ENCODE measurements around the gene EEFSEC.

Gene EEFSEC

DNA sequence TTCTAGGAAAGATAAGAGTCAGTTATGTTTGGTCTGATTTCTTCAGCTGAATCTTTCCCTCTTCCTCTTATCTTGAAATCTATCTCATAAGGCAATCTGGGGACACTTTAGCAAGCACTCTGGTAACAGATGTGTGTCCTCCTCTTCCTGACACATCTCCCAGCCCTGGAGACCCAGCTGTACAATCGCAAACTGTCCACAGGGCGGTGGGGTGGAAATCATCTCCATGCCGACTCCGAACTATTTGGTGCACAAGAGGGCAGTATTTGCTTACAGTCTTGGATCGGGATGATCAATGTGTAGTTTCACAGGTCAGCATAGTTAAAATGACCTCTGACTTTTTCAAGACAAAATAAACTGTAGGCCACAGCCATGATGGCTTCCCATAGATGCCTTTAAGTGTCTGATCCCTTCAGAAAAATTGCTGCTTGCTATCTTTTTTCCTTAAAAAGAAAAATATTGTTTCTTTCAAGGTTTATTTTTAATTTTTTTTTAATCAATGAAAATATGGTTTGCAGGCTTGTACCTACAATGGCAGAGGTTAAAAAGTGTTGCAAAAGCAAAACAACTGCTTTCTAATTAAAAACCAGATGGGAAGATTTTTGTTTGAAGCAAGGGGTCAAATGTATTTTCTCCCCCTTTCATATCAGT lies 17.7 kb downstream of the EEFSEC start:
- no peak for TF ChIP-seq Cebpa-rat (IDR thresholded peaks at IDR 0.05)
- Histone ChIP-seq H3K4me1 (peaks cover 19% of the 10 kb centered on the region), H3K9me3 (no peaks in the 10 kb centered on the region), H3K4me3 (no peak overlapping the region), H3K27me3 (no peaks in the 10 kb centered on the region), H3K27ac (no peak overlapping the region), H3K9ac (no peak overlapping the region), H3K36me3 (0 out of 2 replicates have a peak, but pooled peaks cover 8% of the 10 kb centered on the region), H4K20me1 (peaks cover 83% of the 10 kb centered on the region), H3K4me2 (no peak overlapping the region)

DNA sequence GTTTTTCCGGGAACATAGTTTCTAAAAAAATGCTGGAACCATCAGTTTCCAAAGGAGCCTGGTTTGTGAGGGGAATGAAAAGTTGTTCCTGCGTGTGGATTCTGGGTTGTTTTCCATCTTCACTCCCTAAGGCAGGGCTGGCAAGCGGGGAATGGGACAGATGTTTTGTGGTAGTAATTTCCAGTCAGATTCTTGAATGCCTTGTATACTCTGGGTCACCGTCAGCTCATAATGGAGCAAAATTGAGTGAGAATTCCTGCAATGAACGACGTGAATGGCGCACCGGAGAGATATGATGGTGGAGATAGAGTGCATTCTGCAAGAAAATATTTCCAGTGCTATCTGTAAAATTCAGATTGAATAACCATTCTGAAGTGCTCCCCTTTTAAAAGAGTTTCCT lies 19.9 kb downstream of the EEFSEC start:
- H3K27me3 ChIP-seq = no peaks in the 10 kb centered on the region
- no peak overlapping the region for H3K27ac ChIP-seq
- no peaks in the 10 kb centered on the region for H3K36me3 ChIP-seq
- H3K9me3 ChIP-seq = no peaks in the 10 kb centered on the region
- H3K4me3 ChIP-seq = no peak overlapping the region
- peaks cover 18% of the 10 kb centered on the region for H3K4me1 ChIP-seq
- TF ChIP-seq Cebpa-rat (IDR thresholded peaks at IDR 0.05) = no peak
- H3K4me2 ChIP-seq = no peak overlapping the region
- H3K9ac ChIP-seq = no peak overlapping the region
- H4K20me1 ChIP-seq = peaks cover 79% of the 10 kb centered on the region

DNA sequence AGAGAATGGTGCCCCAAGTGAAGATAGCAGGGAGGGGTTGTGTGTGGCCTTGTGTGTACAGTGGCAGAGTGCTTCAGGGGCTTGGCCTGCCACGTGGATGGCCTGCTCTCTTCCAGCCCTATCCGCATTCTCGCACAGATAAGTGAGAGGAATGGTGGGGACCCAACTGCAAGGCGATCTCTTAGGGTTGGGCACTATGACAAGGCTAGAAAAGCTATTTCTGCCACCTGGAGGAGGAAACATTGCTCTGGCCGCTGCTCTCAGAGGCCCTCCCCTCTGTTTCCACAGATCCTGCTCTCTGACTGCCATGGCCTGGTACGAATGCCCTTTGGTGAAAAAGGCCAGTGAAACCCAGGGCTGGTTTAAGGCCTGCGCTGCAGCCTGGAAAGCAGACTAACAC lies 20.6 kb downstream of the EEFSEC start:
- Histone ChIP-seq H3K36me3 (no peaks in the 10 kb centered on the region), H3K4me2 (no peak overlapping the region), H3K4me3 (no peak overlapping the region), H3K9ac (no peak overlapping the region), H3K27ac (no peak overlapping the region), H3K9me3 (no peaks in the 10 kb centered on the region), H3K4me1 (peaks cover 15% of the 10 kb centered on the region), H3K27me3 (no peaks in the 10 kb centered on the region), H4K20me1 (peaks cover 79% of the 10 kb centered on the region)
- TF ChIP-seq Cebpa-rat (IDR thresholded peaks at IDR 0.05) = no peak

DNA sequence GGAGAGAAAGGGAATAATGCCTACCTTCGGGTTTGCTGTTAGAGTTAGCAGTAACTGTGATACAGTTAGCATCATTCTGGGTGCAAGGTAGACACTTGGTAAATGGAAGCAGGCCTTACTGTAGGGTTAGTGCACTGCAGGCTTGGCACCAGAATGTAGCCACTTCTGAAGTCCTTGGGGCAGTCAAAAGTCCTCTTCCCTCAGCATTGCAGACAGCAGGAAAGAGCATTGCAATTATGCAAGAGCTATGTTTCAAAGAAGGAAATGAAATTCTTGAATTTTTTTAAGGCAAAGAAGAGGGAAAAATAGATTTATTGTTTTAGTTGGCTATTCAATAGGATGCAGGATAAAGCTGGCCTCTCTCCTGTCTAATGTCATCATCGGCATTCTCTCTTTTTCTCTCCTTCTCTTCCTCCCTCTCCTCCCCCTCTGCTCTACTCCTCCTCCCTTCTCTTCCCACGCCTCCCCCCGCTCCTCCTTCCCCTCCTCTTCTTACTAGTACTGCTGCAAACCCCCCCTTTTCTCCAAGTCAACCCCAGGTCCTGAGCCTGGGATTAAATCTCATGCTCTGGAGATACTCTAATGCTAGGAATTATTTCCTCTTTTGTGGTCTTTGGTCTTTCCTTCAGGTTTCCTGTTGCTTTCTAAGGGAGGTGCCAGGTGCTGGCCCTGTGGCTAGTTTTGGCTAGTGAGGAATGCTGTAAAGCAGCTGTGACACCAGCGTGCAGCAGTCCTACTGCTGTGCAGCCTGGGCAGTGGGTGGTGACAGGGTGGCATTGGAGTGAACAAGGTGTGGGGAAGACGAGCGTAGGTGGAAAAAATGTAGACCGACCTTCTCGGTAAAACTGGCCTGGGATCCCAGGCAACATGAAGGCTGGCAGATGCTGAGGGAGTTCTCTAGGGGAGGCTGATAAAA lies 21.7 kb downstream of the EEFSEC start:
- Histone ChIP-seq H3K4me1 (peaks cover 15% of the 10 kb centered on the region), H4K20me1 (peaks cover 78% of the 10 kb centered on the region), H3K27ac (no peak overlapping the region), H3K36me3 (no peaks in the 10 kb centered on the region), H3K9me3 (no peaks in the 10 kb centered on the region), H3K9ac (no peak overlapping the region), H3K4me2 (peak overlapping the region; percentile 56), H3K27me3 (no peaks in the 10 kb centered on the region), H3K4me3 (no peak overlapping the region)
- no peak for TF ChIP-seq Cebpa-rat (IDR thresholded peaks at IDR 0.05)

DNA sequence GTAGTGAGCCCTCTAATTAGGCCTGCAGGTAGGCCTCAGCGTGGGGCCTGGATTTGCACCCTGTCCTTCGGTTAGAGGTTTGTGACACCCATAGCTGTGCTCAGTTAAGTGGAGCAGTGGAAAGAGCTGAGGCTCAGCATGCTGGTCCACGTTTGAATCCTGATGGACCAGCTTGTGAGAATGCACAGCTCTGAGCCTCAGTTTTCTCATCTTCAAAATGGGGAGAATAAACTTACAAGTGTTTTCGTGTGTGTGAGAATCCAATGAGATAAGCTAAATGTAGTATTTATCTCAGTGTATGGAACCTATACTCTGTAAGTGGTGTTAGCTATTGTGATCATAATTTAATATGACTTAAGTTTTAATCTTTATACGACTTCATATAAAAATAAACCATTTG lies 22.5 kb downstream of the EEFSEC start:
- Histone ChIP-seq H3K4me2 (peak overlapping the region; percentile 56), H3K36me3 (no peaks in the 10 kb centered on the region), H3K4me3 (no peak overlapping the region), H4K20me1 (peaks cover 80% of the 10 kb centered on the region), H3K27me3 (no peaks in the 10 kb centered on the region), H3K4me1 (peaks cover 15% of the 10 kb centered on the region), H3K9ac (no peak overlapping the region), H3K27ac (no peak overlapping the region), H3K9me3 (no peaks in the 10 kb centered on the region)
- no peak for TF ChIP-seq Cebpa-rat (IDR thresholded peaks at IDR 0.05)

DNA sequence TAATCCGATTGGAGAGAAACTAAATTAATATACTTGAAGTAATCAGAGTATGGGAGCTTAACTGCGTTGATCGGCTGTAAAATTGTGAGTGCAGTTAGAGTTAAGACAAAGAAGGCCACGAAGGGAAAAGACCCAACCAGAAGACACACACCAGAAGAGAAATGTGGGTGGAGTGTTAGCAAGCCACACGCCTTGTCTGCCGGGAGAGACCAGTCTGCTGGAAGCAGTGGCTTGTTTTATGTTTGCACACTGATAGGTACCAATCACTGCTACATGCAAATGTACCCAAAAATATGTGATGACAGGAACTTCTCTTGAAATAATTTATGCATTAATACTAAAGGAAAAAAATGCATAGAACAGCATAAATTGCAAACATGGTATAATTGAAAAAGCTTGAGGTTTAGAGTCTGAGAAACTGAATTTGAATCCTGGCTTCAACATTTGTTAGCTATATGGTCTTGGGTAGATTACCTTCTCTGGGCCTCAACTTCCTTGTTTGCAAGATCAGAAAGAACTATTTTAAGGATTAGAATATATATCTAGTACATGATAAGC lies 23.1 kb downstream of the EEFSEC start:
- no peaks in the 10 kb centered on the region for H3K9me3 ChIP-seq
- no peaks in the 10 kb centered on the region for H3K27me3 ChIP-seq
- peaks cover 15% of the 10 kb centered on the region for H3K4me1 ChIP-seq
- H3K4me3 ChIP-seq = no peak overlapping the region
- no peak for TF ChIP-seq Cebpa-rat (IDR thresholded peaks at IDR 0.05)
- H3K36me3 ChIP-seq = no peaks in the 10 kb centered on the region
- H3K27ac ChIP-seq = no peak overlapping the region
- peaks cover 86% of the 10 kb centered on the region for H4K20me1 ChIP-seq
- no peak overlapping the region for H3K9ac ChIP-seq
- H3K4me2 ChIP-seq = no peak overlapping the region

DNA sequence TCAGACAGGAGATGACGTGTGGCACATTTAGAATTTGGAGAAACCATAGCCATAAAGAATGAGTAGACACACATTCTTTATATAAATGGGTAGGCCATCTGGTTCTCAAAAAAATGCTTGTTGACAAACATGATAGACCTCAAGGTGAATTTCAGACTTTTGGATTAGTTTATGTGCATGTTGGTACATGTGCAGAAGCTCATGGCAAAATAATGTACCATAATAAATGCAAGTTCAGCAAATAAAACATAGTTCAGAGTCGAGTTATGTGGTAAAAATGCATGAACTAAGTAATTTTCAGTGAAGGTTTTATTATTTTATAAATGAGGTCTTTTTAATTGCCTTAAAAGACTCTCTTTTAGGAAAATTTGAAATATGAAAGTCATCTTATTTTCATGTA lies 24.6 kb downstream of the EEFSEC start:
- Histone ChIP-seq H3K27ac (no peak overlapping the region), H3K9me3 (no peaks in the 10 kb centered on the region), H3K9ac (no peak overlapping the region), H3K4me2 (no peak overlapping the region), H3K4me1 (peaks cover 15% of the 10 kb centered on the region), H4K20me1 (peaks cover 77% of the 10 kb centered on the region), H3K36me3 (no peaks in the 10 kb centered on the region), H3K27me3 (no peaks in the 10 kb centered on the region), H3K4me3 (no peak overlapping the region)
- TF ChIP-seq Cebpa-rat (IDR thresholded peaks at IDR 0.05) = no peak

DNA sequence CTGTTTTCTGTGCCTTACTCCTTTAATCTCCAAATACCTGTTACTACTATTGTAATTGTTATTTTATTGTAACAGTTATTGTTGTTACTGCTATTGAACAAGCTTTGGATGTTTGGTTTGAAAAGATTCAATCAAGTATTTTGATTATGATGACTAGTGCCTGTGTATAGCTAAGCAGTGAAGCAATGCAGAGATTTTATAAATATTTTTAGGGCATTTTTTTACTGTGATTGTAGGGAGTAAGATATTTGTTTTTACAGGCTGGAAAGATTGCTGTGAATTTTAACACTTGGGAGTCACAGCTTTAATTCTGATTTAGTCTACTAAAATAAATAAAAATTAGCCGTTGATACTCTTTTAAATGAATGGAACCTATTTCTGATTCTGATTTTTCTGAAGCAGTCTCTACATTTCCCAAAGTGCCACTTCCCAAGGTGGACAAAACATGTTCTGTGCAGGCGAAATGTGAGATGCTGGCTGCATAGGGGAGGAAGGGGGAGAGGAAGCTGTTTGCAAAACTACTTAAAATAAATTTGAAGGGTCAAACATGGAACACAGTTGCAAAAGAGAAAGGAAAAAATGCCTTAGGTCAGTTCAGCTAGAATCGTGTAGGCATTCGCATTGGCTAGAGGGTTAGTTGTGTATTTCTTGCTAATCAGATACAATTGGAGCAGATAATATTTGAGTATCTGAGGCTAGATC lies 25.7 kb downstream of the EEFSEC start:
- TF ChIP-seq Cebpa-rat (IDR thresholded peaks at IDR 0.05) = no peak
- no peak overlapping the region for H3K27ac ChIP-seq

DNA sequence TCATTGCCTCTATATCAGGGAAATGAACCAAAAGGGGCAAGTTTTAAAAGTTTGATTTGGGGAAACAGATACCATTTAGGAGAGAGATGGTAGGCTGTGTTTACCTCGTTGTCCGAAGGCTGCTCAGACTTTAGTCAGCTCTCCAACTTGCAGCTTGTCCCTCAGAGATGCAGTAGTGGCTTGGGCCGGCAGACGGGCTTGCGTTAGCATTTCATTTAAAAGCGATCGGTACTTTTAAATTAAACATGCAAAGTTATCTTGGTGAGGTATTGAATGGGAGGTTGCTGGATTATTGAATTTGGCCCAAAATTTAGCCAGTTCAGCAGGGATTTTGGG lies 26.2 kb downstream of the EEFSEC start:
- Histone ChIP-seq H3K36me3 (no peaks in the 10 kb centered on the region), H3K4me2 (no peak overlapping the region), H3K9ac (no peak overlapping the region), H3K4me3 (no peak overlapping the region), H3K4me1 (peaks cover 14% of the 10 kb centered on the region), H3K9me3 (no peaks in the 10 kb centered on the region), H3K27ac (no peak overlapping the region), H3K27me3 (no peaks in the 10 kb centered on the region), H4K20me1 (peaks cover 73% of the 10 kb centered on the region)
- TF ChIP-seq Cebpa-rat (IDR thresholded peaks at IDR 0.05) = no peak

More for the DNA sequence above, 25.7 kb downstream of the EEFSEC start:
- Histone ChIP-seq H3K36me3 (no peaks in the 10 kb centered on the region), H3K4me3 (no peak overlapping the region), H3K27me3 (no peaks in the 10 kb centered on the region), H3K4me2 (no peak overlapping the region), H3K9me3 (no peaks in the 10 kb centered on the region), H3K9ac (no peak overlapping the region), H4K20me1 (peaks cover 76% of the 10 kb centered on the region), H3K4me1 (peaks cover 15% of the 10 kb centered on the region)

Data from BLaER1 (cell line).